PFSK-1 (cell line): ENCODE measurements around the gene EIF4E.

ENCODE experiments used
- FOXP2 ChIP-seq: optimal IDR thresholded peaks from 2 replicates; pipeline ENCODE3; 2011; ENCODE audit warnings: borderline replicate concordance, control low read depth, inconsistent platforms; ENCODE audit not compliant: insufficient read depth; ENCODE audit errors: extremely low read length, extremely low read depth
- POLR2AphosphoS5 ChIP-seq: IDR thresholded peaks from 2 replicates; pipeline ENCODE4 v1.6.1; 2012; ENCODE audit warnings: low read depth, mild to moderate bottlenecking, control low read depth, low read length, moderate library complexity
- REST ChIP-seq, 2 experiments: IDR thresholded peaks; 2 replicates each; pipeline versions ENCODE4 v1.6.1 to v1.8.0; 2011 to 2012; ENCODE audit warnings: low read depth in 2 of 2, low read length in 2 of 2, control low read depth in 1 of 2, inconsistent platforms in 1 of 2, mild to moderate bottlenecking in 1 of 2, moderate library complexity in 1 of 2; ENCODE audit not compliant: insufficient read depth in 1 of 2
- SIN3A ChIP-seq: IDR thresholded peaks from 2 replicates; pipeline ENCODE4 v1.6.1; 2012; ENCODE audit warnings: mild to moderate bottlenecking, low read length, moderate library complexity, borderline replicate concordance; ENCODE audit not compliant: insufficient read depth
- TAF1 ChIP-seq: IDR thresholded peaks from 2 replicates; pipeline ENCODE4 v1.6.1; 2012; ENCODE audit warnings: low read length, control low read depth, borderline replicate concordance; ENCODE audit not compliant: insufficient read depth

Gene EIF4E

GRCh38 chr4:98967786-98968329 is 38.9 kb upstream of the EIF4E start:
- TF ChIP-seq SIN3A (no peak), REST (IDR thresholded peaks at IDR 0.05; ENCODE audit: insufficient read depth in 1 of 2, low read depth in 2 of 2, low read length in 2 of 2) (no peak), FOXP2 (no peak), TAF1 (no peak), POLR2AphosphoS5 (no peak)

- TF ChIP-seq TAF1 (no peak), REST (IDR thresholded peaks at IDR 0.05; ENCODE audit: insufficient read depth in 1 of 2, low read depth in 2 of 2, low read length in 2 of 2) (no peak), POLR2AphosphoS5 (no peak), FOXP2 (no peak), SIN3A (no peak)
Measured at GRCh38 chr4:98966926-98967325, 38.0 kb upstream of the EIF4E start.

GRCh38 chr4:98963538-98964433 is 34.9 kb upstream of the EIF4E start:
- no peak for TF ChIP-seq POLR2AphosphoS5
- no peak for TF ChIP-seq SIN3A
- TF ChIP-seq TAF1 = no peak
- TF ChIP-seq FOXP2 = no peak
- TF ChIP-seq REST (IDR thresholded peaks at IDR 0.05; ENCODE audit: insufficient read depth in 1 of 2, low read depth in 2 of 2, low read length in 2 of 2) = no peak

- TF ChIP-seq REST (IDR thresholded peaks at IDR 0.05; ENCODE audit: insufficient read depth in 1 of 2, low read depth in 2 of 2, low read length in 2 of 2) (no peak), POLR2AphosphoS5 (no peak), TAF1 (no peak), SIN3A (no peak), FOXP2 (no peak)
Measured at GRCh38 chr4:98961770-98962169, 32.8 kb upstream of the EIF4E start.
